Measurements from ENCODE around the gene DTNBP1. TPM values are rescaled to one million over a fixed set of nuclear protein-coding genes. Genes with fewer than 3 reads are reported as not detected.

Gene DTNBP1
- total RNA-seq, 1 experiment from 2014 or later = 20.7 TPM

DNA sequence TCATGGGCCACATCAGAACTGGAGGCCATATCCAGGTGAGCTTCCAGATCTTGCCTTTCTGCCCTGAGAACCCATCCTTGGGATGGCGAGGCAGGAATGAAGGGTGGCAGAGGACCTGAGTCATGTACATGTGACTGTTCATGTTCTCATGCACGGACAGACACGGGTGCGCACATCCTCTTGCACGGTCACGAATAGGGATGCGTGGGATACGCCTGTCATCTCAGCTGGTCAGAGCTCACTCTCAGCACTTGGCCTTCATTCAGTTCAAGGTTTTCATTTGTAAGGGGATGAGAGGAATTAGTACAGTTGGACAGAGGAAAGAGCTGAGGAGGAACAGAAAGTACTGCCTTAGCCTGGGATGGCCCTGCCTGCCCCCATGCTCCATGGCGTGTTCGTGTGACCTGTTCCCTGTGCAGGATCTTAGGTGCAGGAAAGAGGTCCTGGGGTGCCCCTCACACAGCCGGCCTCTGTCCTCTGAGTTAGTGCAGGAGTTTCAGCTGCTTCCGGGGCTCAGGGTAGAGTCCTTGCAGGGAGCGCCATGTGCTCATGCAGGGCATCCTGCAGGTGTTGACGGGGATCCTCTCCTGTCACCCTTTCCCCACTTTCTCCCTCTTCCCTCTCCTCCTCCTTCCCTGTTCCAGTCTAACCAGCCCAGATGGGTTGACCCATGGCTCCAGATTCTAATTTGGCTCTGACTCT, 173.4 kb downstream of the DTNBP1 start:
- Histone ChIP-seq H3K4me1 (no peaks in the 10 kb centered on the region), H3K27me3 (replicated peaks; ENCODE audit: control insufficient read depth, insufficient read depth, low read length) (no peaks in the 10 kb centered on the region), H3K4me3 (ENCODE audit: low read depth, low read length) (no peak overlapping the region), H3K36me3 (ENCODE audit: control insufficient read depth, insufficient read depth, low read length) (no peaks in the 10 kb centered on the region), H3K9me3 (no peaks in the 10 kb centered on the region)
- Mint-ChIP-seq H3K27ac (ENCODE audit: unreplicated experiment) (no peak overlapping the region), H3K27me3 (ENCODE audit: insufficient read depth, unreplicated experiment) (no peaks in the 10 kb centered on the region), H3K4me1 (ENCODE audit: low read depth, unreplicated experiment) (no peaks in the 10 kb centered on the region), H3K4me3 (ENCODE audit: unreplicated experiment) (no peak overlapping the region), H3K9me3 (ENCODE audit: unreplicated experiment) (no peaks in the 10 kb centered on the region), H3K36me3 (ENCODE audit: insufficient read depth, unreplicated experiment) (no peaks in the 10 kb centered on the region)
- TF ChIP-seq, protein P1, sequence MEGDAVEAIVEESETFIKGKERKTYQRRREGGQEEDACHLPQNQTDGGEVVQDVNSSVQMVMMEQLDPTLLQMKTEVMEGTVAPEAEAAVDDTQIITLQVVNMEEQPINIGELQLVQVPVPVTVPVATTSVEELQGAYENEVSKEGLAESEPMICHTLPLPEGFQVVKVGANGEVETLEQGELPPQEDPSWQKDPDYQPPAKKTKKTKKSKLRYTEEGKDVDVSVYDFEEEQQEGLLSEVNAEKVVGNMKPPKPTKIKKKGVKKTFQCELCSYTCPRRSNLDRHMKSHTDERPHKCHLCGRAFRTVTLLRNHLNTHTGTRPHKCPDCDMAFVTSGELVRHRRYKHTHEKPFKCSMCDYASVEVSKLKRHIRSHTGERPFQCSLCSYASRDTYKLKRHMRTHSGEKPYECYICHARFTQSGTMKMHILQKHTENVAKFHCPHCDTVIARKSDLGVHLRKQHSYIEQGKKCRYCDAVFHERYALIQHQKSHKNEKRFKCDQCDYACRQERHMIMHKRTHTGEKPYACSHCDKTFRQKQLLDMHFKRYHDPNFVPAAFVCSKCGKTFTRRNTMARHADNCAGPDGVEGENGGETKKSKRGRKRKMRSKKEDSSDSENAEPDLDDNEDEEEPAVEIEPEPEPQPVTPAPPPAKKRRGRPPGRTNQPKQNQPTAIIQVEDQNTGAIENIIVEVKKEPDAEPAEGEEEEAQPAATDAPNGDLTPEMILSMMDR (IDR thresholded peaks at IDR 0.05; ENCODE audit: insufficient read depth in 1 of 2, low read depth in 1 of 2, low read length in 1 of 2, severe bottlenecking in 1 of 2, unreplicated experiment in 1 of 2) = no peak
- CTCF ChIA-PET = no interaction called here
- intact Hi-C loops (cut with micrococcal nuclease; ENCODE audit: unreplicated experiment) = no loop called here
- no peak for DNase-seq
- BruUV-seq (replicated peaks) = no TSS peak
- POLR2A ChIA-PET = no interaction called here

DNA sequence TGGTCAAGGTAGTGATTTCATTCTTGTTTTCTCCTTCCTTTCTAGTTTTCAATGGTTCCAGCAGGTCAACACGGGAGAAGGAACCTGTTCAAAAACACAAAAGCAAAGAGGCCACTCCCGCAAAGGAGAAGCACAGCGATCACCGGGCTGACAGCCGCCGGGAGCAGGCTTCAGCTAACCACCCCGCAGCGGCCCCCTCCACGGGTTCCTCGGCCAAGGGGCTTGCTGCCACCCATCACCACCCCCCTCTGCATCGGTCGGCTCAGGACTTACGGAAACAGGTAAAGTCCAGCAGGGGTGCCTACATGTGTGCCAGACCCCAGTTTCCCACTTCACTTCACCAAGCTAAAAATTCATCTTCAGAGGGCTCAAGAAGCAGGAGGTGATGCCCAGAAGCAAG, 175.6 kb downstream of the DTNBP1 start:
- H3K36me3 ChIP-seq (ENCODE audit: control insufficient read depth, insufficient read depth, low read length) = no peaks in the 10 kb centered on the region
- Mint-ChIP-seq H3K27me3 (ENCODE audit: insufficient read depth, unreplicated experiment) (no peaks in the 10 kb centered on the region), H3K27ac (ENCODE audit: unreplicated experiment) (no peak overlapping the region), H3K36me3 (ENCODE audit: insufficient read depth, unreplicated experiment) (no peaks in the 10 kb centered on the region), H3K4me3 (ENCODE audit: unreplicated experiment) (no peak overlapping the region), H3K4me1 (ENCODE audit: low read depth, unreplicated experiment) (no peaks in the 10 kb centered on the region), H3K9me3 (ENCODE audit: unreplicated experiment) (no peaks in the 10 kb centered on the region)
- no peaks in the 10 kb centered on the region for H3K27me3 ChIP-seq (replicated peaks; ENCODE audit: control insufficient read depth, insufficient read depth, low read length)
- no peaks in the 10 kb centered on the region for H3K4me1 ChIP-seq
- H3K9me3 ChIP-seq = no peaks in the 10 kb centered on the region
- TF ChIP-seq, protein P1 (IDR thresholded peaks at IDR 0.05; ENCODE audit: insufficient read depth in 1 of 2, low read depth in 1 of 2, low read length in 1 of 2, severe bottlenecking in 1 of 2, unreplicated experiment in 1 of 2) = no peak
- intact Hi-C loops (cut with micrococcal nuclease; ENCODE audit: unreplicated experiment) = no loop called here
- no peak for DNase-seq
- no peak overlapping the region for H3K4me3 ChIP-seq (ENCODE audit: low read depth, low read length)
- ChIA-PET POLR2A (no interaction called here), CTCF (no interaction called here)
- BruUV-seq (replicated peaks) = no TSS peak

DNA sequence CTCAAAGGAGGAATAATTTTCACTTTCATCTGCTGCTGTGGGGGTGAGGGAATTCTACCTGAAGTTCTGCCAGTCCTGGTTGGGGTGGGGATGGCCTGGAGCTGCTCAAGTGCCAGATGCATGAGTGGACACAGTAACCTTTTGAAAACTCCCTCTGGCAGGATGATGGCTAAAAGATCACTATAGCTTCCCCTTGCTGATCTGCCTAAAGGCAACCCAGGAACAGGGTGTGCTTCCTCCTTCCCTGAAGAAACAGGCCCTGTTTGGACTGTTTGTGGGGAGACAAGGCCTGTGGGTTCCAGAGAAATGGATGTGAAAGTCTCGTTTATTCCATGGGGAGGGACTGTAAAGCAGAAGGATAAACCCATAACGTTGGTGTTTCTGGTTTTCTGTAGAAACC, 176.9 kb downstream of the DTNBP1 start:
- Mint-ChIP-seq H3K9me3 (ENCODE audit: unreplicated experiment) (no peaks in the 10 kb centered on the region), H3K27me3 (ENCODE audit: insufficient read depth, unreplicated experiment) (no peaks in the 10 kb centered on the region), H3K27ac (ENCODE audit: unreplicated experiment) (no peak overlapping the region), H3K4me3 (ENCODE audit: unreplicated experiment) (no peak overlapping the region), H3K36me3 (ENCODE audit: insufficient read depth, unreplicated experiment) (no peaks in the 10 kb centered on the region), H3K4me1 (ENCODE audit: low read depth, unreplicated experiment) (no peaks in the 10 kb centered on the region)
- POLR2A ChIA-PET = no interaction called here
- intact Hi-C loops (cut with micrococcal nuclease; ENCODE audit: unreplicated experiment) = no loop called here
- Histone ChIP-seq H3K27me3 (replicated peaks; ENCODE audit: control insufficient read depth, insufficient read depth, low read length) (no peaks in the 10 kb centered on the region), H3K36me3 (ENCODE audit: control insufficient read depth, insufficient read depth, low read length) (no peaks in the 10 kb centered on the region), H3K9me3 (no peaks in the 10 kb centered on the region), H3K4me1 (no peaks in the 10 kb centered on the region), H3K4me3 (ENCODE audit: low read depth, low read length) (no peak overlapping the region)
- no peak for DNase-seq
- BruUV-seq (replicated peaks) = no TSS peak
- CTCF ChIA-PET = no interaction called here
- TF ChIP-seq, protein P1 (IDR thresholded peaks at IDR 0.05; ENCODE audit: insufficient read depth in 1 of 2, low read depth in 1 of 2, low read length in 1 of 2, severe bottlenecking in 1 of 2, unreplicated experiment in 1 of 2) = no peak

Data from Caco-2 (cell line).